Upper lobe of left lung (tissue), 4 donors: Measurements from ENCODE around the gene SLC1A7.

ENCODE experiments used
- CTCF ChIP-seq, 6 experiments: fragments of 450-650 bp in 4 of 6; fragments of 200-600 bp in 2 of 6; sonication (generic) in 2 of 6; IDR thresholded peaks; one replicate each; pipeline ENCODE4 v1.5.1; 2016 to 2019; ENCODE audit warnings: antibody characterized with exemption in 6 of 6
- EP300 ChIP-seq, 4 donors: sonication (generic); formaldehyde crosslinking; IDR thresholded peaks; one replicate each; pipeline ENCODE4 v1.5.1; 2017; ENCODE audit warnings: antibody characterized with exemption in 4 of 4, control low read depth in 2 of 4
- POLR2A ChIP-seq, 4 donors: fragments of 450-650 bp; IDR thresholded peaks; one replicate each; pipeline ENCODE4 v1.5.1; 2016 to 2017; ENCODE audit warnings: antibody characterized with exemption in 4 of 4, mild to moderate bottlenecking in 2 of 4
- POLR2AphosphoS5 ChIP-seq, 2 donors: sonication (generic); formaldehyde crosslinking; IDR thresholded peaks; one replicate each; pipeline ENCODE4 v1.5.1; 2017; ENCODE audit warnings: antibody characterized with exemption in 2 of 2

- TF ChIP-seq POLR2AphosphoS5 (IDR thresholded peaks at IDR 0.05) (no peak), CTCF (IDR thresholded peaks at IDR 0.05) (no peak), POLR2A (IDR thresholded peaks at IDR 0.05) (no peak), EP300 (IDR thresholded peaks at IDR 0.05) (no peak)
Observed at GRCh38 chr1:53081384-53082066, 60.9 kb downstream of the SLC1A7 start.
